DMS153 treated with DMSO at 0.1 percent for 48 hours (cell line): ENCODE results near the gene CALHM5.

ENCODE experiments used
- DNase-seq: peaks from one replicate; lab custom pipeline; 2025; ENCODE audit not compliant: unreplicated experiment; lab: John Stamatoyannopoulos, UW

The CALHM5 gene

DNA sequence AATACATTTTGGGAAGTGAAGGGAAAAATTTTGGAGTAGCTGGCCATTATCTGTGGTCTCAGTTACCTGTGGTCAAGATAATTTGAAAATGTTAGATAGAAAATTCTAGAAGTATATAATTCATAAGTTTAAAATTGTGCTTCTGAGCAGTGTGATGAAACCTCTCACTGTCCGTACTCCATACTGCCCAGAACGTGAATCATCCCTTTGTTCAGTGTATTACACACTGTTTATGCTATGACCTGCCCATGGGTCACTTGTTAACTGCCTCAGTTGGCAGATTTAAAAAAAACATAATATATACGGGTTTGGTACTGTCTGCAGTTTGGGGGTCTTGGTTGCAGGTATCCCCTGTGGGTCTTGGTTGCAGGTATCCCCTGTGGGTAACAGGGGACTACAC is 4.1 kb upstream of the CALHM5 start:
- no peak for DNase-seq

DNA sequence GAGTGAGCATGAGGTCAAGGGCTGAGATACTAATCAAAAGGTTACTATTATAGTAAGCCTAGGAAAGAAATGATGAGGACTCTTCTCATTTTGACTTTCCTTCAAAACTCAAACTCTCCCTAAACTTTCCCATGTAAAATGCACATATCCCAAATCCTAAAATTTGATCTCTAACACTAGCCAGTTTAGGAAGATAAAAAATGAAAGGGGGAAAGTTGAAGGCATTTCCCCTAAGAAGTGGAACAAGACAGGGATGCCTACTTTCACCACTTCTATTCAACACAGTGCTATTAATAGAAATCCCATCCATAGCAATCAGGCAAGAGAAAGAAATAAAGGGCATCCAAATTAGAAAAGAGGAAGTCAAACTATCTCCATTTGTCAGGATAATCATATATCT is 2.9 kb upstream of the CALHM5 start:
- no peak for DNase-seq

DNA sequence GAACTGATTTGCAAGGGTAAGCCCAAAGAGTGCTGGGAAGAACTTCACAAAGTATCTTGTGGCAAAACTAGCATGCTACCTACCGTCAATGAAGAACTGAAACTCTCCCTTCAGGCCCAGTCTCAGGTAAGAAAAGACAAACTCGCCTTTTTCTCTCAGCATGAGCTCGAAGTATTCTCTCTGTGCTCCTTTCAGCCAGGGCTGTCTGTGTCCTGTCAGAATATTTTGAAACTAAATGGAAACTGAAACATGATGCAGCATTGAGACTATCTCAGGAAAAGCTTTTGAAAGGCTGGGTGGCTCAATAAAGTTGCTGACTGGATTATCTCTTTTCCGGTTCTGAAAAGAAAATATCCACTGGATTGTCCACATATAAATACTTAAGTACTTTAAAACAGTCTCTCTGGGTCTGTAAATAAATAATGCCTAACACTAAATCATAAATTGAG is 696 bp downstream of the CALHM5 start:
- DNase-seq = no peak

DNA sequence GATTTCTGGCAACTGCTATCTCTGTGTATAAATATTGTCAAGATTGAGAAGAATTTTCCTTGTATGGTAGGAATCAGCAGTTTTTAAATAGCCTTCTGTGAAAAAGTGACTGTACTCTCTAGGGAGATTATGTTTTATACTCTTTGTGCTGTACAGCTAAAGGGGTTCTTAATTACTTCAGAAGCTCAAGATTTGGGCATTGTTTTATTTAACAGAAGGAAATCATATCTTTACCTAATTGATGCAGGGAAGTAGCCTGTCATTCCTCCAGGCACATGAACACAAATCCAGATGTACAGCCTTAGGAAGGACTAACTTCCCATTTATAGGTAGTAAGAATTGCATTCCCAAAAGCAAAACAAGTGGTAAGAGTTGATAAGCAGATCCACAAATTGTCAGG is 1.3 kb downstream of the CALHM5 start:
- DNase-seq = no peak

DNA sequence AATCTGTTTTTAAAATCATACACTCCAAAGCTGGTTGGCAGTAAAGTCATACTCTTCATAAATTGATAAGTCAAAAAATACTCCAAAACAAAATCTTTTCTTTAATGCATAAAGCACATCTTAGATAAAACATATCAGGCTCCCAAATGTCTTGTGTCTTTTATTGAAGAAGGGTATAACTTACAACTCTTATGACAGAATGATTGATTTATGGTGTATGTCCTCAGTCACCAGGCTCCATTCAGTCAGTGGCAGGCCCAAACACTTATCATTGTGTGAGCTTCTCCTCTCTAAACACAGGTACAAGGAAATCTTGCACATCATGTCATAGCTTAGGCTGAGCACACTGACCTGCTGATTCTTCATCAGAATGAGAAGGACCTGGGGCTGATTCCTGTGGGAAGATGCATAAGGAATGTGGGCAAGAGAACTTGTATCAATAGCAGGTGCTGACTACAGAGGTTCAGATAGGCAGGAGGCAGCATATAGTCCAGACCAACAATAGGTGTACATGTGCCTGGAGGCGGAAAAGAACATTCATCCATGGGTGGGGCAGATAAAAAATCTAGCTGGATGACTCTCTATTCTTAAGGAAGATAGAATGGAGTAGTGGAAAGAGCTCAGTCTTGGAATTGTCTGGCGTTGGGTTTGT is 1.9 kb downstream of the CALHM5 start:
- no peak for DNase-seq

GRCh38 chr6:116514111-116514510 is 2.7 kb downstream of the CALHM5 start:
- DNase-seq = no peak

GRCh38 chr6:116515141-116515540 is 3.7 kb downstream of the CALHM5 start:
- DNase-seq = no peak

- no peak for DNase-seq
Observed at GRCh38 chr6:116518621-116519368, 7.4 kb downstream of the CALHM5 start.

- DNase-seq = no peak
Observed at GRCh38 chr6:116522896-116523295, 11.5 kb downstream of the CALHM5 start.

GRCh38 chr6:116524236-116524635 is 12.8 kb downstream of the CALHM5 start:
- no peak for DNase-seq

DNA sequence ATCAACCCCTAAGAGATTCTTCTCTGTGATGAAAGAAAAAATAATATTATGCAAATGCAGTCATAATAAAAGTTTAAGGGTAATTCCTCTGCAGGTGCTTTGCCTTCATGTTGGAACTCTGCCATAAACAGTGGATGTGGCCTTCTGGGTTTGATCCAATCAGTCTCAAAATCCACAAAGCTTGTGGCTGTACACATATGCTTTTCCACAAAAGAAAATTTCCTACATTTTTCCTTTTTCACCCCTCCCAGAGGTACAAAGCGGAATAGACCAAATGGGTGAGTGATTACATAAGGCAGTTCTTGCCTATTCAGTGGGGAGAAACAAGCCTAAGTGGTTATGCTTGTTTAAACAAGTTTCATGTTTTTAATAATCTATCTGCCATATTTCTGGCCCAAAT is 16.7 kb downstream of the CALHM5 start:
- DNase-seq = no peak

- no peak for DNase-seq
Observed at GRCh38 chr6:116528780-116529179, 17.3 kb downstream of the CALHM5 start.

- no peak for DNase-seq
Observed at GRCh38 chr6:116529466-116530290, 18.2 kb downstream of the CALHM5 start.

GRCh38 chr6:116530436-116530835 is 19.0 kb downstream of the CALHM5 start:
- peak; percentile 87 for DNase-seq

- peak; percentile 24 for DNase-seq
Observed at GRCh38 chr6:116531675-116532570, 20.5 kb downstream of the CALHM5 start.

GRCh38 chr6:116533233-116533957 is 22.0 kb downstream of the CALHM5 start:
- DNase-seq = no peak

- no peak for DNase-seq
Observed at GRCh38 chr6:116535109-116535508, 23.7 kb downstream of the CALHM5 start.

- peak; percentile 32 for DNase-seq
Observed at GRCh38 chr6:116536216-116536621, 24.8 kb downstream of the CALHM5 start.

DNA sequence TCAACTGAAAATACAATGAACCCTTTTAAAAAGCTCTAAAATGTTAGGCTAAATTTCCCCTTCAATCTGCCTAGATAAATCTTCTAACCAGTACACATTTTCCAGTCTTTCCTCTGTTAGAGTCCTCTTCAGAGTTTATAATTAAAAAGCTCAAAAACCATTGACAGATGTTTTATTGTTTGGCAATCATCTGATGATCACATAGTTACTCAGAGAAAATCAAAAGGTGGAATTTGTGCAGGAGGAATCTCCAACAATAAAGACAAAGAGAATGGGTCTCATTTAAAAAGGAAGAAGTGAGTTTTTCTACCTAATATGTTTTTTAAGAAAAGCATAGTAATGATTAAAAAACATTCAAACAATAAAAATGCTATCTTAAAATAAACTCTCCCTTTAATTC is 31.0 kb downstream of the CALHM5 start:
- DNase-seq = no peak

GRCh38 chr6:116543149-116543548 is 31.7 kb downstream of the CALHM5 start:
- no peak for DNase-seq
